GM21825 (cell line): Measurements from ENCODE around the gene CT83.

Source experiments
- ATAC-seq: cut with Tn5 transposase; IDR thresholded peaks from one replicate; pipeline ENCODE4 v1.9.1; 2021; ENCODE audit warnings: mild to moderate bottlenecking, moderate library complexity; ENCODE audit not compliant: unreplicated experiment

CT83 gene

GRCh38 chrX:116462822-116463221 lies at the start of gene CT83:
Gene CT83 (minus strand): TSS chrX:116462976. CDS start chrX:116462856, 120 bp downstream.
- ATAC-seq: no peak

GRCh38 chrX:116499780-116500179 lies 37.0 kb upstream of the CT83 start:
- no peak for ATAC-seq

- ATAC-seq: no peak
Measured at GRCh38 chrX:116493271-116493670, 30.5 kb upstream of the CT83 start.

GRCh38 chrX:116490104-116490503 lies 27.3 kb upstream of the CT83 start:
- no peak for ATAC-seq

- no peak for ATAC-seq
Measured at GRCh38 chrX:116480059-116480458, 17.3 kb upstream of the CT83 start.

GRCh38 chrX:116449156-116449555 lies 13.6 kb downstream of the CT83 start:
- ATAC-seq: no peak

- ATAC-seq: no peak
Measured at GRCh38 chrX:116436358-116436816, 26.4 kb downstream of the CT83 start, which contains the start of gene SLC6A14. Gene SLC6A14 (plus strand): TSS chrX:116436606. CDS start chrX:116436710, 104 bp downstream.

- no peak for ATAC-seq
Measured at GRCh38 chrX:116435597-116435996, 27.2 kb downstream of the CT83 start.

GRCh38 chrX:116427978-116428377 lies 34.8 kb downstream of the CT83 start:
- ATAC-seq: no peak

GRCh38 chrX:116417968-116418367 lies 44.8 kb downstream of the CT83 start:
- no peak for ATAC-seq

- no peak for ATAC-seq
Measured at GRCh38 chrX:116417214-116417613, 45.6 kb downstream of the CT83 start.

GRCh38 chrX:116413273-116413672 lies 49.5 kb downstream of the CT83 start:
- no peak for ATAC-seq
